ENCODE measurements around the gene EHD2. TPM values are rescaled to one million over a fixed set of nuclear protein-coding genes. Genes with fewer than 3 reads are reported as not detected.

EHD2 gene
- total RNA-seq, 2 donors from 2014 or later: 48.7 to 83.2 TPM

DNA sequence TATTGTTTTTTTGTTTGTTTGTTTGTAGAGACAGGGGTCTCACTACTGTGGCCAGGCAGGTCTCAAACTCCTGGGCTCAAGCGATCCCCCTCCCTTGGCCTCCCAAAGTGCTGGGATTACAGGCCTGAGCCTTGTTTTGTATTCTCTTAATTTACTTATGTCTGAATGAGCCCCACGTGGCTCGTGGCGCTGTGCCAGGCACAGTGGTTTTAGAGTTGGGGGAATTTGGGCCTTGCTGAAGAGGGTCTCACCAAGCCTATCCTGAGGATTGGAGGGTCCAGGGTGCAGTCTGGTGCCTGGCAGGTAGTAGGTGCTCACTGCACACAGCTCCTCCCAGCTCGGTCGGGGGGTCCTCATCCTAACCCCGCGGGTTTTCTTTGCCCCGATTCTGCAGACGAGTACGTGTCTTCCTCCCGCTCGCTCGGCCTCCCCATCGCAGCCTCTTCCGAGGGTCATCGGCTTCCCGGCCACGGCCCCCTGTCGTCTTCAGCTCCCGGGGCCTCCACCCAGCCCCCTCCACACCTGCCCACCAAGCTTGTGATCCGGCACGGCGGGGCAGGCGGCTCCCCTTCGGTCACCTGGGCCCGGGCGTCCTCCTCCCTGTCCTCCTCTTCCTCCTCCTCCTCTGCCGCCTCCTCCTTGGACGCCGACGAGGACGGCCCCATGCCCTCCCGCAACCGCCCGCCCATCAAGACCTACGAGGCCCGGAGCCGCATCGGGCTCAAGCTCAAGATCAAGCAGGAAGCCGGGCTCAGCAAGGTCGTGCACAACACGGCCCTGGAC, 12.1 kb upstream of the EHD2 start:
- peaks cover 7 to 28% of the 10 kb centered on the region in 2 donors for H3K36me3 ChIP-seq
- H3K27ac ChIP-seq: no peak overlapping the region
- TF ChIP-seq, protein P1, sequence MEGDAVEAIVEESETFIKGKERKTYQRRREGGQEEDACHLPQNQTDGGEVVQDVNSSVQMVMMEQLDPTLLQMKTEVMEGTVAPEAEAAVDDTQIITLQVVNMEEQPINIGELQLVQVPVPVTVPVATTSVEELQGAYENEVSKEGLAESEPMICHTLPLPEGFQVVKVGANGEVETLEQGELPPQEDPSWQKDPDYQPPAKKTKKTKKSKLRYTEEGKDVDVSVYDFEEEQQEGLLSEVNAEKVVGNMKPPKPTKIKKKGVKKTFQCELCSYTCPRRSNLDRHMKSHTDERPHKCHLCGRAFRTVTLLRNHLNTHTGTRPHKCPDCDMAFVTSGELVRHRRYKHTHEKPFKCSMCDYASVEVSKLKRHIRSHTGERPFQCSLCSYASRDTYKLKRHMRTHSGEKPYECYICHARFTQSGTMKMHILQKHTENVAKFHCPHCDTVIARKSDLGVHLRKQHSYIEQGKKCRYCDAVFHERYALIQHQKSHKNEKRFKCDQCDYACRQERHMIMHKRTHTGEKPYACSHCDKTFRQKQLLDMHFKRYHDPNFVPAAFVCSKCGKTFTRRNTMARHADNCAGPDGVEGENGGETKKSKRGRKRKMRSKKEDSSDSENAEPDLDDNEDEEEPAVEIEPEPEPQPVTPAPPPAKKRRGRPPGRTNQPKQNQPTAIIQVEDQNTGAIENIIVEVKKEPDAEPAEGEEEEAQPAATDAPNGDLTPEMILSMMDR (IDR thresholded peaks at IDR 0.05): no peak
- TF ChIP-seq POLR2A (IDR thresholded peaks at IDR 0.05) (no peak), POLR2AphosphoS5 (IDR thresholded peaks at IDR 0.05) (no peak)
- 91% methylated on average over 43 of the region's 43 CpGs for WGBS
- no peak for DNase-seq (ENCODE audit: low spot score)
- intact Hi-C loops (cut with DNase I): loop anchor here (10.0 kb wide), 1 partner anchor 406 kb away; no protein-coding TSS in a partner anchor
- H3K4me3 ChIP-seq: no peak overlapping the region
- no peaks in the 10 kb centered on the region for H3K27me3 ChIP-seq (replicated peaks; ENCODE audit: insufficient read depth)
- no peaks in the 10 kb centered on the region for H3K9me3 ChIP-seq
- no peaks in the 10 kb centered on the region for H3K4me1 ChIP-seq (replicated peaks)

DNA sequence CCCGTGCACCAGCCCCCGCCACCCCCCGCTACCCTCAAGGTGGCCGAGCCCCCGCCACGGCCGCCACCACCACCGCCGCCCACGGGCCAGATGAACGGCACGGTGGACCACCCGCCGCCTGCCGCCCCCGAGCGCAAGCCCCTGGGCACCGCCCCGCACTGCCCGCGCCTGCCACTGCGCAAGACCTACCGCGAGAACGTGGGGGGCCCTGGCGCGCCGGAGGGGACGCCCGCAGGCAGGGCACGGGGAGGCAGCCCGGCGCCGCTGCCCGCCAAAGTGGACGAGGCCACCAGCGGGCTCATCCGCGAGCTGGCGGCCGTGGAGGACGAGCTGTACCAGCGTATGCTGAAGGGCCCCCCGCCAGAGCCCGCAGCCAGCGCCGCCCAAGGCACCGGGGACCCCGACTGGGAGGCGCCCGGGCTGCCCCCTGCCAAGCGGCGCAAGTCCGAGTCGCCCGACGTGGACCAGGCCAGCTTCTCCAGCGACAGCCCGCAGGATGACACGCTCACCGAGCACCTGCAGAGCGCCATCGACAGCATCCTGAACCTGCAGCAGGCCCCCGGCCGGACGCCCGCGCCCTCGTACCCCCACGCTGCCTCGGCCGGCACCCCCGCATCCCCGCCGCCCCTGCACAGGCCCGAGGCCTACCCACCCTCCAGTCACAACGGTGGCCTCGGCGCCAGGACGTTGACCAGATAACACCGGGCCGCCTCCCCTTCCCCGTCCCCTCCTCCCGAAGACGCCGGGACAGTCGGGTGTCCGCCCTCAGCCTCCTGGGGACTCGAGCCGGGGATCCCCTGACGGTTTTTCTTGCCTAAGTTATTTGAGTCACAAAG, 11.3 kb upstream of the EHD2 start:
- Histone ChIP-seq H3K4me1 (replicated peaks) (no peaks in the 10 kb centered on the region), H3K27ac (no peak overlapping the region), H3K9me3 (no peaks in the 10 kb centered on the region), H3K27me3 (replicated peaks; ENCODE audit: insufficient read depth) (no peaks in the 10 kb centered on the region), H3K36me3 (peaks cover 7 to 28% of the 10 kb centered on the region in 2 donors), H3K4me3 (no peak overlapping the region)
- TF ChIP-seq POLR2AphosphoS5 (IDR thresholded peaks at IDR 0.05) (no peak), POLR2A (IDR thresholded peaks at IDR 0.05) (no peak)
- TF ChIP-seq, protein P1 (IDR thresholded peaks at IDR 0.05): no peak
- 92% methylated on average over 81 of the region's 91 CpGs for WGBS
- no peak for DNase-seq (ENCODE audit: low spot score)
- intact Hi-C loops (cut with DNase I): loop anchor here (10.0 kb wide), 1 partner anchor 407 kb away; no protein-coding TSS in a partner anchor

DNA sequence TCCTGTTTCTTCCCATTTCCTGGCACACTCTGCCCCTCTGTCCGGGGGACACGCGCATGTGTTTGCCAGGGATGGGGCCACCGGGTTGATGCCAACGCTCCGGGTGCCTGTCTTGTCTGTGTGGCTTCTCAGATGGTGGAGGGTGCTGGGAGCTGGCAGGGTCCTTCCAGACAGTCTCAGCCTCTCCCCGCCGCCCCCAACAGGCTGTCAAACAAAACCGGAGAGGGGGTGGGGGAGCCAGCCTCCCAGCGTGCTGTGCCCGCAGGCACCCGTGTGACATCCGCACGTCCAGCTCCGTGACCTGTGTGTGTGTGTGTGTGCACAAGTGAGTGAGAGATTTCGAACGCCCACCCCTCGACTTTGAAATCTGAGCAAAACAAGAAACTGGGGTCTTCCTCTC, 10.6 kb upstream of the EHD2 start:
- WGBS: 75% methylated on average over 18 of the region's 18 CpGs
- TF ChIP-seq, protein P1 (IDR thresholded peaks at IDR 0.05): no peak
- TF ChIP-seq POLR2AphosphoS5 (IDR thresholded peaks at IDR 0.05): no peak
- TF ChIP-seq POLR2A (IDR thresholded peaks at IDR 0.05): no peak

DNA sequence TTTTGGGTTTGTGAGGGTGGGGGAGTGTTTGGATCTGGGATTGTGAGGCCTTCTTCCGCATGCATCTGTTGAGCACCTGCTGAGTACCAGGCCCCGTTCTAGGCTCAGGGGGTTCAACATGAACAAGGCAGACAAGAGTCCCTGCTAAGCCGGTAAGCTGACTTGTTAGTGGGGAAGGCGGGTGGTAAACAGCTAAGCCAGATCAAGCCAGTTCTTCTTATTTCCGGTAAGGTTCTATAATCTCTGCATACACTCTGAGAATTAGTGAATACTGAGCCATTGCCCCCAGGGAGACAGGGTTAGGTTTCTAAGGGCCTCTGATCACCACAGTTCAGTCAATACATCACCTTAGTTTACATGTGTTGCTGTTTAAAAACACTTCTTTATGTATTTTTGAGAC, 9.9 kb upstream of the EHD2 start:
- Histone ChIP-seq H3K36me3 (peaks cover 7 to 28% of the 10 kb centered on the region in 2 donors), H3K4me1 (replicated peaks) (no peaks in the 10 kb centered on the region), H3K4me3 (no peak overlapping the region), H3K9me3 (no peaks in the 10 kb centered on the region), H3K27ac (no peak overlapping the region), H3K27me3 (replicated peaks; ENCODE audit: insufficient read depth) (no peaks in the 10 kb centered on the region)
- no peak for DNase-seq (ENCODE audit: low spot score)
- intact Hi-C loops (cut with DNase I): loop anchor here (10.0 kb wide), 1 partner anchor 408 kb away; no protein-coding TSS in a partner anchor
- TF ChIP-seq POLR2AphosphoS5 (IDR thresholded peaks at IDR 0.05) (no peak), POLR2A (IDR thresholded peaks at IDR 0.05) (no peak)
- TF ChIP-seq, protein P1 (IDR thresholded peaks at IDR 0.05): no peak
- WGBS: 89% methylated on average over 5 of the region's 5 CpGs

More for the DNA sequence above, 10.6 kb upstream of the EHD2 start:
- H3K4me1 ChIP-seq (replicated peaks): no peaks in the 10 kb centered on the region
- DNase-seq (ENCODE audit: low spot score): no peak
- no peak overlapping the region for H3K4me3 ChIP-seq
- intact Hi-C loops (cut with DNase I): loop anchor here (10.0 kb wide), 1 partner anchor 408 kb away; no protein-coding TSS in a partner anchor
- H3K9me3 ChIP-seq: no peaks in the 10 kb centered on the region
- H3K36me3 ChIP-seq: peaks cover 7 to 28% of the 10 kb centered on the region in 2 donors
- no peak overlapping the region for H3K27ac ChIP-seq
- no peaks in the 10 kb centered on the region for H3K27me3 ChIP-seq (replicated peaks; ENCODE audit: insufficient read depth)
